Smooth muscle cell (in vitro differentiated cells): ENCODE data around the gene KRTAP4-2. TPM values are rescaled to one million over a fixed set of nuclear protein-coding genes. Genes with fewer than 3 reads are reported as not detected.
"Not testable (repeated sequence)": the region's sequence is repeated elsewhere in the genome, so short reads cannot be mapped to it uniquely, and the experiment has no call there.

Source experiments
- DNase-seq: peaks from one replicate; lab custom pipeline; 2025; ENCODE audit not compliant: unreplicated experiment; lab: John Stamatoyannopoulos, UW
- H2AFZ ChIP-seq: fragments of 200-600 bp; sonication (generic); 2 replicates; pipeline ENCODE4 v1.6.0; 2016; ENCODE audit warnings: antibody characterized with exemption, low read depth, mild to moderate bottlenecking
- H3F3A ChIP-seq: fragments of 200-600 bp; sonication (generic); 2 replicates; pipeline ENCODE4 v1.6.0; 2017; ENCODE audit warnings: antibody characterized with exemption, low read depth
- H3K27ac ChIP-seq: fragments of 200-600 bp; sonication (generic); 2 replicates; pipeline ENCODE4 v1.5.1; 2016; ENCODE audit warnings: low read depth, mild to moderate bottlenecking
- H3K27me3 ChIP-seq: fragments of 200-600 bp; sonication (generic); 2 replicates; pipeline ENCODE4 v1.6.1; 2016; ENCODE audit warnings: low read depth, mild to moderate bottlenecking
- H3K36me3 ChIP-seq: fragments of 200-600 bp; sonication (generic); 2 replicates; pipeline ENCODE4 v1.5.1; 2016; ENCODE audit warnings: low read depth
- H3K4me1 ChIP-seq: fragments of 200-600 bp; sonication (generic); 2 replicates; pipeline ENCODE4 v1.5.1; 2016; ENCODE audit warnings: low read depth
- H3K4me2 ChIP-seq: fragments of 200-600 bp; sonication (generic); 2 replicates; pipeline ENCODE4 v1.6.0; 2016; ENCODE audit warnings: mild to moderate bottlenecking
- H3K4me3 ChIP-seq: fragments of 200-600 bp; sonication (generic); 2 replicates; pipeline ENCODE4 v1.5.1; 2016; ENCODE audit warnings: mild to moderate bottlenecking
- H3K79me2 ChIP-seq: fragments of 200-600 bp; sonication (generic); 2 replicates; pipeline ENCODE4 v1.6.0; 2016; ENCODE audit warnings: low read depth, mild to moderate bottlenecking
- H3K9ac ChIP-seq: fragments of 200-600 bp; sonication (generic); 2 replicates; pipeline ENCODE4 v1.6.0; 2016; ENCODE audit warnings: low read depth
- H3K9me3 ChIP-seq: fragments of 200-600 bp; sonication (generic); replicated peaks from 2 replicates; pipeline ENCODE4 v1.5.1; 2016; ENCODE audit warnings: low read depth
- H4K20me1 ChIP-seq: fragments of 200-600 bp; sonication (generic); 2 replicates; pipeline ENCODE4 v1.6.0; 2016; ENCODE audit warnings: low read depth
- WGBS: methylation state at CpG from one replicate; pipeline ENCODE4 v1.1.7; 2016; ENCODE audit warnings: low lambda C conversion rate; 5-methylcytosine and 5-hydroxymethylcytosine counted together
- polyA plus RNA-seq: library from polyadenylated mRNA; unstranded; fragments of >200 nt; fragmentation: Nextera tagmentation; extraction: Ambion mirVana; gene quantifications from 2 replicates; pipeline ENCODE4 v1.2.1, GENCODE V29; 2016
- total RNA-seq: library from RNA; depleted of rRNA; stranded (reverse); fragments of >200 nt; gene quantifications from 2 replicates; pipeline ENCODE4 v1.2.3, GENCODE V29; 2014
- TF ChIP-seq, protein P1 (sequence below): fragments of 200-600 bp; sonication (generic); IDR thresholded peaks from 2 replicates; pipeline ENCODE4 v1.5.1; 2017; ENCODE audit warnings: borderline replicate concordance, mild to moderate bottlenecking, antibody characterized with exemption; ENCODE audit not compliant: insufficient read depth, poor library complexity, severe bottlenecking

The KRTAP4-2 gene
- total and polyA plus RNA-seq, 2 experiments from 2014 or later = not detected

- 88% methylated on average over 6 of the region's 6 CpGs for WGBS
- no peak for DNase-seq
Observed at GRCh38 chr17:41140360-41141131, 37.5 kb downstream of the KRTAP4-2 start, which contains the start of gene KRTAP4-6. KRTAP4-6 (minus strand) TSS chr17:41140544; CDS start chr17:41140487, 57 bp downstream.

DNA sequence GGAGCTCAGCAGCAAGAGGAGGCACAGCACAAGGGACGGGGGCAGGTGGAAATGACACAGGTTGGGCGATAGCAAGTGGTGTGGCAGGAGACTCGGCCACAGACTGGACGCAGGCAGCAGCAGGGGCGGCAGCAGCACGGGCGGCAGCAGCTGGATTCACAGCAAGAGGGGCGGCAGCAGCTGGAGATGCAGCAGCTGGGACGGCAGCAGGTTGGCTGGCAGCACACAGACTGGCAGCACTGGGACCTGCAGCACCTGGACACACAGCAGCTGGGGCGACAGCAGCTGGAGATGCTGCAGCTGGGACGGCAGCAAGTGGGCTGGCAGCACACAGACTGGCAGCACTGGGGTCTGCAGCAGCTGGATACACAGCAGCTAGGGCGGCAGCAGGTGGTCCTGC lies 38.2 kb downstream of the KRTAP4-2 start:
- not testable (repeated sequence) for H3K79me2 ChIP-seq, H2AFZ ChIP-seq, H3K9me3 ChIP-seq, H4K20me1 ChIP-seq, DNase-seq, H3K4me2 ChIP-seq, H3K4me3 ChIP-seq, H3K36me3 ChIP-seq, H3K9ac ChIP-seq, H3K4me1 ChIP-seq, H3F3A ChIP-seq, H3K27ac ChIP-seq, H3K27me3 ChIP-seq
- 91% methylated on average over 11 of the region's 12 CpGs for WGBS

More at GRCh38 chr17:41140360-41141131, 37.5 kb downstream of the KRTAP4-2 start, which contains the start of gene KRTAP4-6:
- TF ChIP-seq, protein P1, sequence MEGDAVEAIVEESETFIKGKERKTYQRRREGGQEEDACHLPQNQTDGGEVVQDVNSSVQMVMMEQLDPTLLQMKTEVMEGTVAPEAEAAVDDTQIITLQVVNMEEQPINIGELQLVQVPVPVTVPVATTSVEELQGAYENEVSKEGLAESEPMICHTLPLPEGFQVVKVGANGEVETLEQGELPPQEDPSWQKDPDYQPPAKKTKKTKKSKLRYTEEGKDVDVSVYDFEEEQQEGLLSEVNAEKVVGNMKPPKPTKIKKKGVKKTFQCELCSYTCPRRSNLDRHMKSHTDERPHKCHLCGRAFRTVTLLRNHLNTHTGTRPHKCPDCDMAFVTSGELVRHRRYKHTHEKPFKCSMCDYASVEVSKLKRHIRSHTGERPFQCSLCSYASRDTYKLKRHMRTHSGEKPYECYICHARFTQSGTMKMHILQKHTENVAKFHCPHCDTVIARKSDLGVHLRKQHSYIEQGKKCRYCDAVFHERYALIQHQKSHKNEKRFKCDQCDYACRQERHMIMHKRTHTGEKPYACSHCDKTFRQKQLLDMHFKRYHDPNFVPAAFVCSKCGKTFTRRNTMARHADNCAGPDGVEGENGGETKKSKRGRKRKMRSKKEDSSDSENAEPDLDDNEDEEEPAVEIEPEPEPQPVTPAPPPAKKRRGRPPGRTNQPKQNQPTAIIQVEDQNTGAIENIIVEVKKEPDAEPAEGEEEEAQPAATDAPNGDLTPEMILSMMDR = no peak
- no peak within 1 kb of the TSS for H3K4me3 ChIP-seq
- H3F3A ChIP-seq = no peaks in the 10 kb centered on the region
- H3K36me3 ChIP-seq = no peaks in the 10 kb centered on the region
- H3K79me2 ChIP-seq = no peaks in the 10 kb centered on the region
- no peak within 1 kb of the TSS for H3K4me2 ChIP-seq
- peak within 1 kb of the TSS; percentile 25 for H3K27ac ChIP-seq
- H3K9ac ChIP-seq = no peak within 1 kb of the TSS
- H2AFZ ChIP-seq = no peak within 1 kb of the TSS
- H3K4me1 ChIP-seq = no peaks in the 10 kb centered on the region
- peaks cover 3% of the 10 kb centered on the region for H3K9me3 ChIP-seq
- H3K27me3 ChIP-seq = no peaks in the 10 kb centered on the region
- no peaks in the 10 kb centered on the region for H4K20me1 ChIP-seq

GRCh38 chr17:41133880-41134735 lies 43.9 kb downstream of the KRTAP4-2 start:
- Histone ChIP-seq H3K4me2 (no peak overlapping the region), H2AFZ (no peak overlapping the region), H3K27me3 (no peaks in the 10 kb centered on the region), H3K9me3 (peaks cover 3% of the 10 kb centered on the region), H3K27ac (no peak overlapping the region), H3K79me2 (no peaks in the 10 kb centered on the region), H4K20me1 (no peaks in the 10 kb centered on the region), H3F3A (no peaks in the 10 kb centered on the region), H3K4me1 (no peaks in the 10 kb centered on the region), H3K36me3 (no peaks in the 10 kb centered on the region), H3K4me3 (no peak overlapping the region), H3K9ac (no peak overlapping the region)
- DNase-seq = no peak
- 86% methylated on average over 2 of the region's 2 CpGs for WGBS
- TF ChIP-seq, protein P1 = no peak

DNA sequence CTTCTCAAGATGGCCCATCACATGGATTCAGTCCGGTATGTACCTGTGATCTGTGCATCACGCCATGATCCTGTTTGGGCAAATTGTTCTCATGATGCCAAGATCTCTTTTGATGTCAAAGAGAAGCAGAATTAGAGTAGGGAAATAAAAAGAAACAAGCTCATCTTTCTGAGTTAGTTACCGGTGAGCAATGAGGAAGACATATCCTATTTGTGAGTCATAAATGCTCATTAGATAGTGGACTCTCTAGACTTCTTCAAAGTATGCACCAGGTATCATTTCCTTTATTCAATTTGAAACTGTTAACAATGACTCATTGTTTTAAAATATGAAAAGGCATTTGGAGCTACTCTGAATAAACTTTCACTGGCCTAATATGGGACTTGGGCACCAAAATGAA lies 46.0 kb downstream of the KRTAP4-2 start:
- Histone ChIP-seq H3K9ac (no peak overlapping the region), H3K36me3 (no peaks in the 10 kb centered on the region), H3K4me1 (no peaks in the 10 kb centered on the region), H3K27me3 (no peaks in the 10 kb centered on the region), H3F3A (no peaks in the 10 kb centered on the region), H3K4me2 (no peak overlapping the region), H3K79me2 (no peaks in the 10 kb centered on the region), H3K4me3 (no peak overlapping the region), H3K9me3 (peaks cover 2% of the 10 kb centered on the region), H3K27ac (peak overlapping the region; percentile 53), H2AFZ (no peak overlapping the region), H4K20me1 (no peaks in the 10 kb centered on the region)
- TF ChIP-seq, protein P1 = no peak
- DNase-seq = no peak
- 68% methylated on average over 3 of the region's 3 CpGs for WGBS
